AG04449 (cell line): ENCODE data around the gene BMP6.

ENCODE experiments used
- CTCF ChIA-PET: fragments of 350-600 bp; formaldehyde crosslinking; extraction: SDS; loops from one replicate; lab custom pipeline; 2021; ENCODE audit warnings: antibody characterized with exemption; lab: Yijun Ruan, JAX
- POLR2A ChIA-PET: fragments of 400-600, 350-600 bp; formaldehyde crosslinking; extraction: SDS; loops from one replicate; lab custom pipeline; 2020; ENCODE audit warnings: antibody characterized with exemption, inconsistent platforms; lab: Yijun Ruan, JAX
- DNase-seq: peaks from one replicate; pipeline ENCODE4 v3.0.0-alpha.2; 2010; ENCODE audit warnings: low read depth, low spot score
- H3K4me3 ChIP-seq: 2 replicates; pipeline ENCODE4 v1.5.1; 2011; ENCODE audit warnings: low read depth, mild to moderate bottlenecking, control low read depth, low read length
- TF ChIP-seq, protein P1 (sequence below): IDR thresholded peaks from one replicate; pipeline ENCODE4 v1.5.1; 2011; ENCODE audit warnings: mild to moderate bottlenecking, moderate library complexity, low read length, control low read depth, inconsistent platforms; ENCODE audit not compliant: insufficient read depth; ENCODE audit errors: missing control alignments

BMP6 gene

DNA sequence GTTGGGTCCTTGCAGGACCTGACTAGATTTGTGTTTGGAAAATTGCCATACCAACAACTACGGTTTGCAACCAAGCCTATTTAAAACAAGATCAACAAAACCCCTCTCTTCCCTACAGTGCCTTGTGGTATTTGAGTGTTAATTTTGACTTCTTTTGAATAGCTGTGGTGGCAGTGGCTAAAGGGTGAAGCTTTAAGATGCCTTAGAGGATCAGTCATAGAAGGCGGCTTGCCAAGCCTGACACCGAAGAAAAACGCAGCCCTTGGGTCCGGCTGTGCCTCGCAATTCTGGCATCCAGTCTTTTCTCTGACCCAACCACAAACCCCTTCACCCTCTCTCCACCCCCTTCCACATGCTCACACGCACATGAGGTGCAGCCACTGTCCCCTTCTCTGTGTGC is 32.6 kb downstream of the BMP6 start:
- ChIA-PET POLR2A (no interaction called here), CTCF (no interaction called here)
- TF ChIP-seq, protein P1, sequence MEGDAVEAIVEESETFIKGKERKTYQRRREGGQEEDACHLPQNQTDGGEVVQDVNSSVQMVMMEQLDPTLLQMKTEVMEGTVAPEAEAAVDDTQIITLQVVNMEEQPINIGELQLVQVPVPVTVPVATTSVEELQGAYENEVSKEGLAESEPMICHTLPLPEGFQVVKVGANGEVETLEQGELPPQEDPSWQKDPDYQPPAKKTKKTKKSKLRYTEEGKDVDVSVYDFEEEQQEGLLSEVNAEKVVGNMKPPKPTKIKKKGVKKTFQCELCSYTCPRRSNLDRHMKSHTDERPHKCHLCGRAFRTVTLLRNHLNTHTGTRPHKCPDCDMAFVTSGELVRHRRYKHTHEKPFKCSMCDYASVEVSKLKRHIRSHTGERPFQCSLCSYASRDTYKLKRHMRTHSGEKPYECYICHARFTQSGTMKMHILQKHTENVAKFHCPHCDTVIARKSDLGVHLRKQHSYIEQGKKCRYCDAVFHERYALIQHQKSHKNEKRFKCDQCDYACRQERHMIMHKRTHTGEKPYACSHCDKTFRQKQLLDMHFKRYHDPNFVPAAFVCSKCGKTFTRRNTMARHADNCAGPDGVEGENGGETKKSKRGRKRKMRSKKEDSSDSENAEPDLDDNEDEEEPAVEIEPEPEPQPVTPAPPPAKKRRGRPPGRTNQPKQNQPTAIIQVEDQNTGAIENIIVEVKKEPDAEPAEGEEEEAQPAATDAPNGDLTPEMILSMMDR = no peak
- DNase-seq = peak; percentile 80
- no peak overlapping the region for H3K4me3 ChIP-seq

DNA sequence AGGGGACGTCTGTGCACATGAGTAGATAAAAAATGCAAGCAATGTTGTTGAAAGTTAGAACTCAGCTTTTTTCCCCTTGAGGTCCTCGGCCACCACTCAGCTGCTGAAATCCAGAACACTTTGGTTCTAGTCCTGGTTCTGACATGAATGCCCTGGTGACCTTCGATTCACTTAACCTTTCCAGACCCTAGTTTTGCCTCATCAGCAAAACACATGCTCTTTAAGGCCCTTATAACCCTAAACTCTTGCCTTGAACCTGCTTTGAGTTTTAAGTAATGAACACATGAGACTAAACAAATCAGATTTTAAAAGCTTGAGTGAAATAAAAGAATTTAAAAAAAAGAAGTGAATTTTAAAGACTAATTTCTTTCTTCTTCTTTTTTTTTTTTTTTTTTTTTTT is 33.4 kb downstream of the BMP6 start:
- TF ChIP-seq, protein P1 = no peak
- POLR2A ChIA-PET = no interaction called here
- H3K4me3 ChIP-seq = no peak overlapping the region
- DNase-seq = no peak
- CTCF ChIA-PET = interaction anchor here (2.1 kb wide), 1 partner anchor 37 kb away, joined by 12 read pairs; no protein-coding TSS in a partner anchor

- ChIA-PET POLR2A (no interaction called here), CTCF (interaction anchor here (0.9 to 2.1 kb wide), 2 partner anchors 25 to 39 kb away, joined by 3 to 12 read pairs; no protein-coding TSS in a partner anchor)
- DNase-seq = no peak
- no peak overlapping the region for H3K4me3 ChIP-seq
- TF ChIP-seq, protein P1 = no peak
Measured at GRCh38 chr6:7761051-7761450, 35.2 kb downstream of the BMP6 start.

GRCh38 chr6:7762760-7763159 is 36.9 kb downstream of the BMP6 start:
- no peak overlapping the region for H3K4me3 ChIP-seq
- CTCF ChIA-PET = interaction anchor here (1.0 to 1.4 kb wide), 2 partner anchors 15 to 40 kb away, joined by 3 to 4 read pairs; no protein-coding TSS in a partner anchor
- TF ChIP-seq, protein P1 = no peak
- no peak for DNase-seq
- POLR2A ChIA-PET = no interaction called here

- DNase-seq = no peak
- CTCF ChIA-PET = interaction anchor here (1.4 kb wide), 1 partner anchor 41 kb away, joined by 4 read pairs; no protein-coding TSS in a partner anchor
- POLR2A ChIA-PET = no interaction called here
- no peak overlapping the region for H3K4me3 ChIP-seq
- TF ChIP-seq, protein P1 = no peak
Measured at GRCh38 chr6:7763881-7764280, 38.0 kb downstream of the BMP6 start.

DNA sequence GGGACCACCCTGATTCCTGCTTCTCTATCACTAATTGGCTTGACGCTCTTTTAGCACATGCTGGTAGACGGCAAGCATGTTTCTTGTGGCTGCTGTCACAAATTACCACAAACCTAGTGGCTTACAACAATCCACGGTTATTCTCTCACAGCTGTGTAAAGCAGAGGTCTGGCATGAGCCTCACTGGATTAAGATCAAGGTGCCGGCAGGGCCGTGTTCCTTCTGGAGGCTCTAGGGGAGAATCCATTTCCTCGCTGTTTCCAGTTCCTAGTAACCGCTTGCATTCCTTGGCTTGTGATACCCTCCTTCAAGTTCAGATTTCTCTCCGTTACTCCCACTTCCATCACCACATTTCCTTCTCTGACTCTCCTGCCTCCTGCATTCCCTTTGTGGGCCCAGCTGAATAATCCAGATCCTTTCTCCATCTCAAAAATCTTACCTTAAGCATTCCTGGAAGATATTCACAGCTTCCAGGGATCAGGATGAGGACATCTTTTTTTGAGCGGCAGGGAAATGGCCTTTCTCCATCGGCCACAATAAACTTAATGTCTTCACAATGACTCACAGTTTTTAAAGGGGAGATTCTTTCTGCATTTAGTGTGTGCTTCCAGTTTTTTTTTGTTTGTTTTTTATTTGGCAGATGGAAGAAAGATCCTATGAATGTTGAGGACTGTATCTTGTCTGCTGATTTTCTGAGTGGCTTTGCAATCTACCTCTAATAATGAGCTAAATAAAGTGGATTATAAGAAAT is 39.9 kb downstream of the BMP6 start:
- H3K4me3 ChIP-seq = no peak overlapping the region
- POLR2A ChIA-PET = no interaction called here
- no peak for DNase-seq
- CTCF ChIA-PET = no interaction called here
- TF ChIP-seq, protein P1 = no peak
